Measurements from ENCODE around the gene DGKB. TPM values are rescaled to one million over a fixed set of nuclear protein-coding genes. Genes with fewer than 3 reads are reported as not detected.

The DGKB gene
- total RNA-seq, 1 experiment from 2014 or later = not detected

DNA sequence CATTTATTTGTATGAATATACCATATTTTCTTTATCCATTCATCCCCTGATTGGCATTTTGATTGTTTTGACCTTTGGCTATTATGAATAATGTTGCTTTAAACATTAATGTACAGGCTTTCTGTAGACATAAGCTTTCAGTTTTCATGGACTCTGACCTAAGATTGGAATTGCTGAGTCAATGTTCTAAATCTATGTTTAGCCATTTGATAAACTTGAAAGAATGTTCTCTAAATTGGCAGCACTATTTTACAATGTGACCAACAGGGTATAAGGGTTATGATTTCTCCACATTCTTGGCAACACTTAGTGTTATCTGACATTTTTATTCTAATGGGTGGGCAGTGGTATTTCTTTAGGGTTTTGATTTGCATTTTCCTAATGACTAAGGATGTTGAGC is 683.4 kb downstream of the DGKB start:
- Histone ChIP-seq H3K27me3 (replicated peaks; ENCODE audit: insufficient read depth, low read depth, low read length, poor library complexity) (no peaks in the 10 kb centered on the region), H3K4me1 (ENCODE audit: insufficient read depth, low read length, poor library complexity, severe bottlenecking) (no peaks in the 10 kb centered on the region), H3K4me3 (ENCODE audit: low read depth, low read length, poor library complexity, severe bottlenecking) (no peak overlapping the region), H3K27ac (ENCODE audit: low read depth, low read length, poor library complexity, severe bottlenecking) (no peak overlapping the region), H3K36me3 (ENCODE audit: insufficient read depth, low read length, poor library complexity, severe bottlenecking) (no peaks in the 10 kb centered on the region), H3K9me3 (ENCODE audit: low read depth, low read length, poor library complexity, severe bottlenecking) (no peaks in the 10 kb centered on the region)
- CTCF ChIA-PET = no interaction called here
- TF ChIP-seq, protein P1, sequence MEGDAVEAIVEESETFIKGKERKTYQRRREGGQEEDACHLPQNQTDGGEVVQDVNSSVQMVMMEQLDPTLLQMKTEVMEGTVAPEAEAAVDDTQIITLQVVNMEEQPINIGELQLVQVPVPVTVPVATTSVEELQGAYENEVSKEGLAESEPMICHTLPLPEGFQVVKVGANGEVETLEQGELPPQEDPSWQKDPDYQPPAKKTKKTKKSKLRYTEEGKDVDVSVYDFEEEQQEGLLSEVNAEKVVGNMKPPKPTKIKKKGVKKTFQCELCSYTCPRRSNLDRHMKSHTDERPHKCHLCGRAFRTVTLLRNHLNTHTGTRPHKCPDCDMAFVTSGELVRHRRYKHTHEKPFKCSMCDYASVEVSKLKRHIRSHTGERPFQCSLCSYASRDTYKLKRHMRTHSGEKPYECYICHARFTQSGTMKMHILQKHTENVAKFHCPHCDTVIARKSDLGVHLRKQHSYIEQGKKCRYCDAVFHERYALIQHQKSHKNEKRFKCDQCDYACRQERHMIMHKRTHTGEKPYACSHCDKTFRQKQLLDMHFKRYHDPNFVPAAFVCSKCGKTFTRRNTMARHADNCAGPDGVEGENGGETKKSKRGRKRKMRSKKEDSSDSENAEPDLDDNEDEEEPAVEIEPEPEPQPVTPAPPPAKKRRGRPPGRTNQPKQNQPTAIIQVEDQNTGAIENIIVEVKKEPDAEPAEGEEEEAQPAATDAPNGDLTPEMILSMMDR (conservative IDR thresholded peaks at IDR 0.05; ENCODE audit: low read depth, low read length) = no peak
- no peak for TF ChIP-seq EZH2 (IDR thresholded peaks at IDR 0.05; ENCODE audit: borderline replicate concordance, low read depth, low read length, poor library complexity, severe bottlenecking)
- intact Hi-C loops (cut with micrococcal nuclease; ENCODE audit: unreplicated experiment) = no loop called here
- POLR2A ChIA-PET (ENCODE audit: low non-redundant PET) = no interaction called here
- no peak for DNase-seq (ENCODE audit: low spot score)
- no TSS peak for BruUV-seq (replicated peaks)

DNA sequence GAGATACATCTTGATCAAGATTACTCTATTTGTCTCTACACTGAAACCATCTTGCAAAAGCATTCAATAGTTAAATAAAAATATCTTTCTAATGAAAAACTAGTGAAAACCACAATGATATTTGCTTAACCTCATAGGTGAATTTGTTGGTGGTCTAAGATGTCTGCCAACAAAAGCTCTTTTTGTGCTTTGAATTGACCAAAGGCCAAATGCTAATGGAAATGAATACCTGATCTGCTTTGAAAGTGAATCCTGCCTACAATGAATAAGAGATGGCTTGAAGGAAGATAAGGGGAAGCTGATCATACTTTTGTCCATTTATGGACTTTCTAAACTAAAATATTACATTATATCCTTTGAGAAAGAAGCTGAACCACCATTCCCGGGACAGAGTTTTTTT is 684.2 kb downstream of the DGKB start:
- POLR2A ChIA-PET (ENCODE audit: low non-redundant PET) = no interaction called here
- BruUV-seq (replicated peaks) = no TSS peak
- Histone ChIP-seq H3K36me3 (ENCODE audit: insufficient read depth, low read length, poor library complexity, severe bottlenecking) (no peaks in the 10 kb centered on the region), H3K27me3 (replicated peaks; ENCODE audit: insufficient read depth, low read depth, low read length, poor library complexity) (no peaks in the 10 kb centered on the region), H3K9me3 (ENCODE audit: low read depth, low read length, poor library complexity, severe bottlenecking) (no peaks in the 10 kb centered on the region), H3K4me3 (ENCODE audit: low read depth, low read length, poor library complexity, severe bottlenecking) (no peak overlapping the region), H3K4me1 (ENCODE audit: insufficient read depth, low read length, poor library complexity, severe bottlenecking) (no peaks in the 10 kb centered on the region), H3K27ac (ENCODE audit: low read depth, low read length, poor library complexity, severe bottlenecking) (no peak overlapping the region)
- DNase-seq (ENCODE audit: low spot score) = no peak
- CTCF ChIA-PET = no interaction called here
- intact Hi-C loops (cut with micrococcal nuclease; ENCODE audit: unreplicated experiment) = no loop called here
- TF ChIP-seq EZH2 (IDR thresholded peaks at IDR 0.05; ENCODE audit: borderline replicate concordance, low read depth, low read length, poor library complexity, severe bottlenecking) = no peak
- TF ChIP-seq, protein P1 (conservative IDR thresholded peaks at IDR 0.05; ENCODE audit: low read depth, low read length) = no peak

DNA sequence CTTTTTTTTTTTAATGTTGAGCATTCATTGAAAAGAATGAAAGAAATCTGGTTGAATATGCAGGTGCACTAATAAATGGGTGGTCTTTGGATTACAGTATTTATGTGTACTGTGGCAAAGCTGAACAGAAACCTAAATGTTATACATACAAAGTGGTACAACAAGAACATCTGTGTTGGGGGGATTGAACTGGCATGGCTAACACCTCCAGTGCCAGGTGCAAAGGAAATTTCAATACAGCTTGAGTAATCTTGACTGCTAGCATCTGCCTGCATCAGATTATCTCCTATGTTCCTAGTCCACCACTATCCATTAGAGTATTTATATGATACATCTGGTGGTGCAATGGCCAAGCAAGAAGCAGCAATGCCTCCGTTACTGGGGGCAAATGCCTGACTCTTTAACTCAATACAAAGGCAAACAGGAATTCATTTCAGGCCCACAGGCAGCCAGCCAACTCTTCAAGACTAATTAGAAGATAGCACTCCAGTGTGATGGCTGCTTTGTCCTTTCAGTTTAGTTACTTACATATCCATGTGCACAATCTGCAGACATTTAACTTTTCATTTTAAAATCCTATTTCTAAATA is 692.6 kb downstream of the DGKB start:
- Histone ChIP-seq H3K27ac (ENCODE audit: low read depth, low read length, poor library complexity, severe bottlenecking) (no peak overlapping the region), H3K27me3 (replicated peaks; ENCODE audit: insufficient read depth, low read depth, low read length, poor library complexity) (no peaks in the 10 kb centered on the region), H3K4me1 (ENCODE audit: insufficient read depth, low read length, poor library complexity, severe bottlenecking) (no peaks in the 10 kb centered on the region), H3K9me3 (ENCODE audit: low read depth, low read length, poor library complexity, severe bottlenecking) (no peaks in the 10 kb centered on the region), H3K36me3 (ENCODE audit: insufficient read depth, low read length, poor library complexity, severe bottlenecking) (no peaks in the 10 kb centered on the region), H3K4me3 (ENCODE audit: low read depth, low read length, poor library complexity, severe bottlenecking) (no peak overlapping the region)
- CTCF ChIA-PET = no interaction called here
- TF ChIP-seq EZH2 (IDR thresholded peaks at IDR 0.05; ENCODE audit: borderline replicate concordance, low read depth, low read length, poor library complexity, severe bottlenecking) = no peak
- TF ChIP-seq, protein P1 (conservative IDR thresholded peaks at IDR 0.05; ENCODE audit: low read depth, low read length) = no peak
- peak; percentile 14 for DNase-seq (ENCODE audit: low spot score)
- intact Hi-C loops (cut with micrococcal nuclease; ENCODE audit: unreplicated experiment) = no loop called here
- POLR2A ChIA-PET (ENCODE audit: low non-redundant PET) = no interaction called here
- BruUV-seq (replicated peaks) = no TSS peak
